ENCODE measurements around the gene UROD. TPM values are rescaled to one million over a fixed set of nuclear protein-coding genes. Genes with fewer than 3 reads are reported as not detected.
A peak's percentile ranks its signal among the peaks of the same experiment; 100 is the strongest.
"Not testable (repeated sequence)": the region's sequence is repeated elsewhere in the genome, so short reads cannot be mapped to it uniquely, and the experiment has no call there.

The UROD gene
- total RNA-seq, result 100 to 1,000 TPM; 158 to 164 TPM

DNA sequence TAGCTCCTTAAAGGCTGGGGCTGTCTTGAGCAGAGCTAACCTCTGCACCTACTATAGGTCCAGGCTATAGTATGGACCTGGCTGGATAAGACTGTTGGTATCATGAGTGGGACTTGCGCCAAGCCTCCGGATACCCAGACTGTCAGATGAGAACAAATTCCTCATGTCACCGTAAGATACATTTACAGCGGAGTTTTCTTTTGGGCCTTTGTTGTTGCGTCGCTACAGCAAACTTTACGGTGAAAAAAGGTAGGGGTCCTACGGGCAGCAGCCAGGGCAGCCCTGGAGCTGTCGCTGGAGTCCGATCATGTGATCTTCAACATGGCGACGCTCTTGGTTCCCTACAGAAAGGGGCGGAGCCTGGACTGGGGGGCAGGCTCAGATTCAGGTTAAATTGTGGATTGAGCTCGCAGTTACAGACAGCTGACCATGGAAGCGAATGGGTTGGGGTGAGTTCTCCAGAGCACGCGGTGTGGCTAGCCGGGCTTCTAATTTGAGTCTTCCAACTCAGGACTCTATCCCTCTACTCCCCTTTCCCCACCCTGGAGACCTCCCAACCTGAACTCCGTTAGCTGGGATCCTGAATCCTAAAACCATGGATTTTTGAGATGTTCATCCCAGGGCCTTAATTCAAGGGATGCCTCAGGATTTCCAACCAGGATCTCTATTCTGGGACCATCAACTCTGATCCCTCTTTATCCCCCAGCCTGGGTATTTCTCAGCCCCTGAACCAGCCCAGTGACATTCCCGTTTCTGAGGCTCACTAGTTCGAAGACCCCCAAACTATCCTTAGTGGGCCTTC lies at the start of gene UROD:
Gene UROD, plus strand, starts transcription at position 418 of the 802 bp plus-strand sequence. Its CDS starts 12 bp downstream, at position 430.
- H3K36me3 Mint-ChIP-seq, result peaks cover 13% of the 10 kb centered on the region
- peaks cover 32% of the 10 kb centered on the region for H3K4me1 Mint-ChIP-seq
- H3K4me3 Mint-ChIP-seq, result peak within 1 kb of the TSS; percentile 82
- H3K27me3 Mint-ChIP-seq, result no peaks in the 10 kb centered on the region
- peak within 1 kb of the TSS; percentile 90 for H3K27ac Mint-ChIP-seq
- peak; percentile 89 for DNase-seq
- H3K9me3 Mint-ChIP-seq, result no peaks in the 10 kb centered on the region

DNA sequence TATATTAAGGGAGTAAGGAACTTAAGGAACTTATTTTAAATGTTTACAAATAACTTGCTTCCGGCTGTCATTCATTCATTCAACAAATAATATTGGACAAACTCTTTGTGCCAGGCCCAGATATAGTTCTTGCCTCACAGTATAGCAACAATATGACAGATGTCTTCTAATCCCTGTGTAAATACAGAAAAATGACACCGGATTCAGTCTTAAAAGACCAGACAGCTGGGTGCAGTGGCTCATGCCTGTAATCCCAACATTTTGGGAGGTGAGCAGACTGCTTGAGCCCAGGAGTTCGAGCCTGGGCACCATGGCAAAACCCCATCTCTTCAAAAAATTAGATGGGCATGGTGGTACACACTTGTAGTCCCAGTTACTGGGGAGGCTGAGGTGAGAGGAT lies 49.3 kb upstream of the UROD start:
- no peaks in the 10 kb centered on the region for H3K4me1 Mint-ChIP-seq
- H3K27ac Mint-ChIP-seq, result no peak overlapping the region
- H3K27me3 Mint-ChIP-seq, result no peaks in the 10 kb centered on the region
- no peak overlapping the region for H3K4me3 Mint-ChIP-seq
- H3K9me3 Mint-ChIP-seq, result no peaks in the 10 kb centered on the region
- DNase-seq, result no peak
- H3K36me3 Mint-ChIP-seq, result peaks cover 8% of the 10 kb centered on the region

DNA sequence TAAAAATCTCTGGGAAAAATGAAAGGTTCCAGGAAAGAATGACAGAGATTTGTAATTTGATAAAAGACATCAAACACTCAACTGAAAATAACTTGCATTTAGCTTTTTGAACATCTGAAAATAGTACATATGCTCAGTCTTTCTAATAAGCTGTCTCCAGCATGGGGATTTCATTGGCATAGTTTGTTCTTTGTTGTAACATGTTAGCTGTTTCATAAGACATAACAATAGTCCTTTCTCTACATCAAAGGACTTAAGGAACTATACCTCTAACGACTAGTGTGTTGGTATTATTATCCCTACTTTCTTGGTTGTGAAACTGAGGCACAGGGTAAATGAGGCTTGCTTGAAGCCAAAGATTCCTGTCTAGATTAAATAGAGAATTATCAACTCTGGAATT lies 47.7 kb upstream of the UROD start:
- no peak overlapping the region for H3K27ac Mint-ChIP-seq
- peaks cover 12% of the 10 kb centered on the region for H3K36me3 Mint-ChIP-seq
- H3K27me3 Mint-ChIP-seq, result no peaks in the 10 kb centered on the region
- H3K9me3 Mint-ChIP-seq, result no peaks in the 10 kb centered on the region
- H3K4me3 Mint-ChIP-seq, result no peak overlapping the region
- H3K4me1 Mint-ChIP-seq, result peaks cover 3% of the 10 kb centered on the region
- no peak for DNase-seq

DNA sequence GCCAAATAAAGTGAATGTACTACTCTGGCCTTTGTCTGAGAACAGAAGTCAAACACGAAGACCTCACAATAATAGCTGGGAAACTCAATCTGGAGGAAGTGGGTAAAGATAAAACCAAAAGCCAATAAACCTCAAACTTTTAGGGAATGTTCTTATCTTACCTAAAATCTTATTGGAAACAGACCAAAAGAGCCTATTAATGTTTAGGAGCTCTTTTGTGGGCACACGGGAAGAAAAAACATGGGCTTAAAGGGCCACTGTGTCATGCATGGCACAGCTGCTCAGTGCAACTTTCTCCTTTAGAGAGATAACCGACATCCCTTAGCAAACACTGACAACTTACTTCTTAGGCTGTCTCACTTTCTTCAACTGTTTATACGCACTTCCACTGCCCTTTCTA lies 41.7 kb upstream of the UROD start:
- no peaks in the 10 kb centered on the region for H3K27me3 Mint-ChIP-seq
- H3K36me3 Mint-ChIP-seq, result peaks cover 21% of the 10 kb centered on the region
- DNase-seq, result no peak
- H3K4me1 Mint-ChIP-seq, result peaks cover 10% of the 10 kb centered on the region
- no peak overlapping the region for H3K4me3 Mint-ChIP-seq
- H3K9me3 Mint-ChIP-seq, result no peaks in the 10 kb centered on the region
- H3K27ac Mint-ChIP-seq, result no peak overlapping the region

DNA sequence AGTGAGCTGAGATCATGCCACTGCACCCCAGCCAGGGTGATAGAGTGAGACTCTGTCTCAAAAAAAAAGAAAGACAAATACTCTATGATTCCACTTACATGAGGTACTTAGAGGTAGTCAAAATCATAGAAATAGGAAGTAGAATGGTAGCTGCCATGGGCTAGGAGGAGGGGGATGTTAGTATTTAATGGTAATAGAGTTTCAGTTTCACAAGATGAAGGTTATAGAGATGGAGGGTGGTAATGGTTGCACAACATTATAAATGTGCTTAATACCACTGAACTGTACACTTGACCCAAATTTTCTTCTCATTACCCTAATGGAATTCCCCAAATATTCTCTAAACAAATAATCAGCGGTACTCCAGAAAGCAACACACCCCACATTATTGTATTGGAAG lies 38.4 kb upstream of the UROD start:
- no peak for DNase-seq
- Mint-ChIP-seq H3K4me1 (peaks cover 10% of the 10 kb centered on the region), H3K27ac (no peak overlapping the region), H3K27me3 (no peaks in the 10 kb centered on the region), H3K9me3 (no peaks in the 10 kb centered on the region), H3K4me3 (no peak overlapping the region), H3K36me3 (peaks cover 44% of the 10 kb centered on the region)

DNA sequence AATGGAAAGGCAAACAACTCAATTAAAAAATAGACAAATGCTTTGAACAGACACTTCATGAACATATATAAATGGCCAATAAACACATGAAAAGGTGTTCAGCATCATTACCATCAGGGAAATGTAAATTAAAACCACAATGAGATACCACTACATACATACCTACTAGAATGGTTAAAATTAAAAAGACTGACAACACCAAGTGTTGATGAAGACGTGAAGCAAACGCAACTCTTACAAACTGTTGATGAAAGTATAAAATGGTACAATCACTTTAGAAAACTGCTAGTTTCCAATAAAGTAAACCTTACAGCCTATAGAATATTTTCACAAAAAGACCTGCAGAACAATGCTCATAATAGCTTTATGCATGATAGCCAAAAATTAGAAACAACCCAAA lies 35.8 kb upstream of the UROD start:
- no peak for DNase-seq
- no peaks in the 10 kb centered on the region for H3K9me3 Mint-ChIP-seq
- peaks cover 48% of the 10 kb centered on the region for H3K36me3 Mint-ChIP-seq
- H3K27ac Mint-ChIP-seq, result no peak overlapping the region
- no peak overlapping the region for H3K4me3 Mint-ChIP-seq
- H3K27me3 Mint-ChIP-seq, result no peaks in the 10 kb centered on the region
- H3K4me1 Mint-ChIP-seq, result peaks cover 8% of the 10 kb centered on the region

DNA sequence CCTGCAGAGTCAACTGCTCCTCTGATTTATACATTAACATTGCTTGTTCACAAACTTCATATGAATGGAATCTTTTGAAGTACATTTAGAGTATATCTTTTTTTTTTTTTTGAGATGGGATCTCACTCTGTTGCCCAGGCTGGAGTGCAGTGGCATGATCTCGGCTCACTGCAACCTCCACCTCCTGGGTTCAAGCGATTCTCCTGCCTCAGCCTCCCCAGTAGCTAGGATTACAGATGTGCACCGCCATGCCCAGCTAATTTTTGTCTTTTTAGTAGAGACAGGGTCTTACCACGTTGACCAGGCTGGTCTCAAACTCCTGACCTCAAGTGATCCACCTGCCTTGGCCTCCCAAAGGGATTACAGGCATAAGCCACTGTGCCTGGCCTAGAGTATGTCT lies 34.7 kb upstream of the UROD start:
- not testable (repeated sequence) for H3K4me1 Mint-ChIP-seq, H3K27me3 Mint-ChIP-seq, DNase-seq, H3K9me3 Mint-ChIP-seq, H3K4me3 Mint-ChIP-seq, H3K27ac Mint-ChIP-seq
- H3K36me3 Mint-ChIP-seq, result peaks cover 48% of the 10 kb centered on the region

DNA sequence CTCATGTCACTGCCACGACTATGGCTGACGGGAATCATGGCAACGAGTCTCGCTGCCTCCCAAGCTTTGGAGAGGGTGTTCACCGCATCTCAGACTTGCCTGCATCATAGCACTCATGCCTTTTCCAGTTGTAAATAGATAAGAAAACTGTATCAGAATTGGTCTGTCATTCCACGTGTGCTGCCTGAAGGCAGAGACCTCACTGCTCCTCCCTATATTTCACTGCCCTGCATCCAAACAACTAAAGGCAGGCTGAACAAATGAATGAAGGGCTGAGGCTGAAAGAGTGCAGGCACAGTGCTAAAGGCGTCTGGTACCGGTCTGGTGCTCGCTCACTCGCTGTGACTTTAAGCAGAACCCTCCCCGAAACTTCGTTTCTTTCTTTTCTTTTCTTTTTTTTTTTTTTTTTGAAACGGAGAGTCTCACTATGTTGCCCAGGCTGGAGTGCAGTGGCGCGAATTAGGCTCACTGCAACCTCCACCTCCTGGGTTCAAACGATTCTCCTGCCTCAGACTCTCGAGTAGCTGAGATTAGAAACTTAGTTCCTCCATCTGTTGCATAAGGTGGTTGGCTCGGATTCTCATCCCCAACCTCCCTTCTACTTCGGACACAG lies 26.2 kb upstream of the UROD start:
- peaks cover 20% of the 10 kb centered on the region for H3K4me1 Mint-ChIP-seq
- peaks cover 14% of the 10 kb centered on the region for H3K36me3 Mint-ChIP-seq

DNA sequence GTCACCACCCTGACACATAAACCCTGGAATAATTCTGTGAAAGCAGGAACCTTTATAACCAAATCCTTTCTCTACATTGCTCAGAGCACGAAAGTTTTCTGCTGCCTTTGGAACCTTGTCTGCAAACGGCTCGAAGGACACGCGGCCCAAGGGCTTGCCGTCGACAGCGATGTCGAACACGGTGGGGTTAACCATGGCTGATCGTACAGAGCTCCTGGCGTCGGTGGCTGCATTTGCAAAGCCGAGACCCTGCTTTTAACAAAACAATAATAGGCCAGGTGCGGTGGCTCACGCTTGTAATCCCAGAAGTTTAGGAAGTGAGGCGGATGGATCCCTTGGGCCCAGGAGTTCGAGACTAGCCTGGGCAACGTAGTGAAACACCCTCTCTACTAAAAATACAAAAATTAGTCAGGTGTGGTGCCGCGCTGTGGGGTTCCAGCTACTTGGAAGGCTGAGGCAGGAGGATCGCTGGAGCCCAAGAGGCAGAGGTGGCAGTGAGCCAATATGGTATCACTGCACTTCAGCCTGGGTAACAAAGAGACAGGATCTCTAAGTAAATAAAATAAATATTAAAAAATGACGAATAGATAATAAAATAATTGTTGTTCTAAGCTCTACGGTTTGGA lies 23.4 kb upstream of the UROD start:
- no peaks in the 10 kb centered on the region for H3K27me3 Mint-ChIP-seq
- DNase-seq, result no peak
- H3K36me3 Mint-ChIP-seq, result peaks cover 10% of the 10 kb centered on the region
- H3K4me1 Mint-ChIP-seq, result peaks cover 16% of the 10 kb centered on the region
- no peaks in the 10 kb centered on the region for H3K9me3 Mint-ChIP-seq
- no peak overlapping the region for H3K27ac Mint-ChIP-seq
- H3K4me3 Mint-ChIP-seq, result no peak overlapping the region

More for the DNA sequence above, 26.2 kb upstream of the UROD start:
- peak overlapping the region; percentile 93 for H3K27ac Mint-ChIP-seq
- peak overlapping the region; percentile 99 for H3K4me3 Mint-ChIP-seq
- no peak for DNase-seq
- no peaks in the 10 kb centered on the region for H3K9me3 Mint-ChIP-seq
- H3K27me3 Mint-ChIP-seq, result no peaks in the 10 kb centered on the region

DNA sequence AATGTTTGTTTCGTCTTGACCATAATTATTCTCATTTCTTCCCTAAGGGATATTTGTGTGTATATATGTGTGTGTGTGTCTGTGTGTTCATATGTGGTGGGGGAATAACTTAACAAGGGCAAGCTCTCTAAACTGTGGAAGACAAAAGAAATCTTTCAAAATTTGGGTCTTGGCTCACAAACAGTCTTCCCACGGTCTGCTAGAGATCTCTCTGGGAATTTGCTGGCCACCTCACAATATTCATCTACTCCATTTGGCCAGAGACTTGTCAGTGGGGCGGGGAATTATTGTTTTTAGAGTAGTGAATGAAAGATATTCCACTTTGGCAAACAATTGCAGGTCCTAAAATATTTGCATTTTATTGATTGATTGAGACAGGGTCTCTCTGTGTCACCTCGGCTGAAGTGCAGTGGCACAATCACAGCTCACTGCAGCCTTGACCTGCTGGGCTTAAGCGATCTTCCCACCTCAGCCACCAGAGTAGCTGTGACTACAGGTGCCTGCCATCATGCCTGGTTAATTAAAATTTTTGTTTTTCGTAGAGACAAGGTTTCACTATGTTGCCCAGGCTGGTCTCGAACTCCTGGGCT lies 17.6 kb upstream of the UROD start:
- H3K9me3 Mint-ChIP-seq, result no peaks in the 10 kb centered on the region
- H3K27me3 Mint-ChIP-seq, result no peaks in the 10 kb centered on the region
- DNase-seq, result no peak
- H3K4me1 Mint-ChIP-seq, result no peaks in the 10 kb centered on the region
- no peak overlapping the region for H3K27ac Mint-ChIP-seq
- H3K4me3 Mint-ChIP-seq, result no peak overlapping the region
- no peaks in the 10 kb centered on the region for H3K36me3 Mint-ChIP-seq

DNA sequence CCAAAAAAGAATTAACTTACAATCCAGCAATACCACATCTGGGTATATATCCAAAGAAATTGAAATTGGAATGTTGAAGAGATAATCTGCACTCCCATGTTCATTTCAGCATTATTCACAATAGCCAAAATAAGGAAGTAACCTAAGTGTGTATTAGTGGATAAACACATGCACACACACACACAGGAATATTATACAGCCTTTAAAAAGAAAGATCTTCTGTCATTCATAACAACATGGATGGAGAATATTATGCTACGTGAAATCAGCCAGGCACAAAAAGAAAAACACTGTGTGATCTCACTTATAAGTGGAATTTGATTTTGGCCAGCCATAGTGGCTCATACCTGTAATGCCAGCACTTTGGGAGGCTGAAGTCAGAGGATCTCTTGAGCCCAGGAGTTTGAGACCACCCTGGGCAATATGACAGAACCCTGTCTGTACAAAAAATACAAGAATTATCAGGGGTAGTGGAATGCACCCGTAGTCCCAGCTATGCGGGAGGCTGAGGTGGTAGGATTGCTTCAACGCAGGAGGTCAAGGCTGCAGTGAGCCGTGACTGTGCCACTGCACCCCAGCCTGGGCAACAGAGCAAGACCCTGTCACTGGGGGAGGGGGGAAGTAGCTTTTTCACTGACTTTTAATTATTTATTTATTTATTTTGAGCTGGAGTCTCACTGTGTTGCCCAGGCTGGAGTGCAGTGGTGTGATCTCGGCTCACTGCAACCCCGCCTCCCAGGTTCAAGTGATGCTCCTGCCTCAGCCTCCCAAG lies 16.4 kb upstream of the UROD start:
- no peak overlapping the region for H3K4me3 Mint-ChIP-seq
- no peak for DNase-seq
- no peaks in the 10 kb centered on the region for H3K9me3 Mint-ChIP-seq
- peaks cover 3% of the 10 kb centered on the region for H3K4me1 Mint-ChIP-seq
- H3K27me3 Mint-ChIP-seq, result no peaks in the 10 kb centered on the region
- H3K27ac Mint-ChIP-seq, result no peak overlapping the region
- no peaks in the 10 kb centered on the region for H3K36me3 Mint-ChIP-seq

DNA sequence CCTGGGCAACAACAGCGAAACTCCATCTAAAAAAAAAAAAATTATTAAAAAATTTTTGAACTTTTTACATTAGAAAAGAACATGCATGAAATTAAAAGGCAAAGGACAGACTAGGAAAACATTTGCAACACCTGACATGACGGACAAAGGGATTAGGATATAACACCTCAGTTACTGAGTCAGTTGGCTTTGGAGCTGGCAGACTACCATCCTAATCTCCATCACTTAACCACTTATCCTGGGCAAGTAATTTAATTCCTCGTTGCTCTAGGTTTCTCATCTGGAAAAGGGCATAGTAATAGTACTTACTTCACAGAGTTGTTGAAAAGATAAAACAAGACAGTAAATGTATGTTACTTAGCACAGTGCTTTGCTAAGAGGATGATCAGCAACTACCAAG lies 12.8 kb upstream of the UROD start:
- Mint-ChIP-seq H3K27ac (no peak overlapping the region), H3K4me1 (peaks cover 7% of the 10 kb centered on the region), H3K4me3 (no peak overlapping the region), H3K27me3 (no peaks in the 10 kb centered on the region), H3K9me3 (no peaks in the 10 kb centered on the region), H3K36me3 (no peaks in the 10 kb centered on the region)
- DNase-seq, result no peak

DNA sequence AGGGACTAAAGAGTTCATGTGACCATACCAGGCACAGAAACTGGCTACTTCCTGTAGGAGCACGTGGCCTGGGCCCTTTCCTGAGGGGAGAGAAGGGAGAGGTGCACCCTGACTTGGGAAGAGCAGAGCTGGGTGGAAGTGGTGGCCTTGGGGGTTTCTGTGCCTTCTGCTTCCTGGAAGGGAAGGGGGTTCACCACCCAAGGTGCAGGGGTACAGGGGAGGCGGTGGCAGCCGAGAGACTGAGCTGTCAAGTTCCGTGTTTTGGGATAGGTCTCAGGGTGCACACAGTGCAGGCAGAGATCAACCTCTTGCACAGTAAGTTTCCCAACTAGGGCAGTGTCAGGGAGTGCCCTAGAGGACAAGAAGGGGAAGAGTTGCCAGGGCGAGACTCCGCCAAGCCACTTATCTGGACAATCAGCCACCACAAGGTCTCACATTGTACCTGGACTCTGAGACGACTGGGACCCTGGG lies 11.0 kb upstream of the UROD start:
- Mint-ChIP-seq H3K4me3 (no peak overlapping the region), H3K27ac (peak overlapping the region; percentile 77), H3K4me1 (peaks cover 7% of the 10 kb centered on the region), H3K27me3 (no peaks in the 10 kb centered on the region), H3K36me3 (no peaks in the 10 kb centered on the region), H3K9me3 (no peaks in the 10 kb centered on the region)
- DNase-seq, result no peak

DNA sequence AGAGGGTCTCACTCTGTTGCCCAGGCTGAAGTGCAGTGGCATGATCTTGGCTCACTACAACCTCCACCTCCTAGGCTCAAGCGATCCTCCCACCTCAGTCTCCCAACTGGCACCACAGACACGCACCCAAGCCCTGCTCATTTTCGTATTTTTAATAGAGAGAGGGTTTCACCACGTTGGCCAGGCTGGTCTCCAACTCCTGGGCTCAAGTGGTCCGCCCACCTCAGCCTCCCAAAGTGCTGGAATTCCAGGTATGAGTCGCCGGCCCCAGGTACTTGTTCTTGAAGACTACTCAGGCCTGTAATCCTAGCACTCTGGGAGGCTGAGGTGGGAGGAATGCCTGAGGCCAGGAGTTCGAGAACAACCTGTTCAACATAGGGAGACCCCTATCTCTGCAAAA lies 10.5 kb upstream of the UROD start:
- H3K4me3 Mint-ChIP-seq, DNase-seq, H3K27me3 Mint-ChIP-seq, H3K36me3 Mint-ChIP-seq, H3K9me3 Mint-ChIP-seq, H3K27ac Mint-ChIP-seq, H3K4me1 Mint-ChIP-seq: not testable (repeated sequence)

All from activated naive CD8-positive, alpha-beta T cell treated with anti-CD3 and anti-CD28 coated beads for 36 hours (primary cell).